Liver (tissue), 3 donors: Measurements from ENCODE around the gene RASGRF2.
"Not testable (repeated sequence)": the region's sequence is repeated elsewhere in the genome, so short reads cannot be mapped to it uniquely, and the experiment has no call there.

ENCODE experiments used
- GABPA ChIP-seq, 2 donors: IDR thresholded peaks in 1 of 2; conservative IDR thresholded peaks in 1 of 2; 2 replicates each; pipeline ENCODE4 v1.6.1; 2016; ENCODE audit warnings: antibody characterized with exemption in 2 of 2, mild to moderate bottlenecking in 1 of 2, moderate library complexity in 1 of 2
- MAX ChIP-seq: IDR thresholded peaks from 2 replicates; pipeline ENCODE4 v1.6.1; 2016; ENCODE audit warnings: antibody characterized with exemption
- TAF1 ChIP-seq: conservative IDR thresholded peaks from 2 replicates; pipeline ENCODE4 v1.6.1; 2016; ENCODE audit warnings: antibody characterized with exemption, mild to moderate bottlenecking
- TF ChIP-seq, protein P1 (sequence below): fragments of 150-350 bp; IDR thresholded peaks from 2 replicates; pipeline ENCODE4 v1.5.1; 2017; ENCODE audit warnings: improper control_type of control experiment, low read depth, low read length; ENCODE audit not compliant: missing input control
- donor health status: healthy.
- donor health status: healthy.

DNA sequence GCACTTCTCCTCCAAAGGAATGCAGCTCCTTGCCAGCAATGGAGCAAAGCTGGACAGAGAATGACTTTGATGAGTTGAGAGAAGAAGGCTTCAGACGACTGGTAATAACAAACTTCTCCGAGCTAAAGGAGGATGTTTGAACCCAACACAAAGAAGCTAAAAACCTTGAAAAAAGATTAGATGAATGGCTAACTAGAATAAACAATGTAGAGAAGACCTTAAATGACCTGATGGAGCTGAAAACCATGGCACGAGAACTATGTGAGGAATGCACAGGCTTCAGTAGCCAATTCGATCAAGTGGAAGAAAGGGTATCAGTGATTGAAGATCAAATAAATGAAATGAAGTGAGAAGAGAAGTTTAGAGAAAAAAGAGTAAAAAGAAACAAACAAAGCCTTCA, 69.6 kb downstream of the RASGRF2 start:
- TF ChIP-seq TAF1; MAX; GABPA (IDR thresholded peaks at IDR 0.05 in 1 of 2, conservative IDR thresholded peaks at IDR 0.05 in 1 of 2): not testable (repeated sequence)
- TF ChIP-seq, protein P1, sequence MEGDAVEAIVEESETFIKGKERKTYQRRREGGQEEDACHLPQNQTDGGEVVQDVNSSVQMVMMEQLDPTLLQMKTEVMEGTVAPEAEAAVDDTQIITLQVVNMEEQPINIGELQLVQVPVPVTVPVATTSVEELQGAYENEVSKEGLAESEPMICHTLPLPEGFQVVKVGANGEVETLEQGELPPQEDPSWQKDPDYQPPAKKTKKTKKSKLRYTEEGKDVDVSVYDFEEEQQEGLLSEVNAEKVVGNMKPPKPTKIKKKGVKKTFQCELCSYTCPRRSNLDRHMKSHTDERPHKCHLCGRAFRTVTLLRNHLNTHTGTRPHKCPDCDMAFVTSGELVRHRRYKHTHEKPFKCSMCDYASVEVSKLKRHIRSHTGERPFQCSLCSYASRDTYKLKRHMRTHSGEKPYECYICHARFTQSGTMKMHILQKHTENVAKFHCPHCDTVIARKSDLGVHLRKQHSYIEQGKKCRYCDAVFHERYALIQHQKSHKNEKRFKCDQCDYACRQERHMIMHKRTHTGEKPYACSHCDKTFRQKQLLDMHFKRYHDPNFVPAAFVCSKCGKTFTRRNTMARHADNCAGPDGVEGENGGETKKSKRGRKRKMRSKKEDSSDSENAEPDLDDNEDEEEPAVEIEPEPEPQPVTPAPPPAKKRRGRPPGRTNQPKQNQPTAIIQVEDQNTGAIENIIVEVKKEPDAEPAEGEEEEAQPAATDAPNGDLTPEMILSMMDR: not testable (repeated sequence)
